Endometrial microvascular endothelial cells (primary cell): ENCODE results near the gene BEAN1. TPM values are rescaled to one million over a fixed set of nuclear protein-coding genes. Genes with fewer than 3 reads are reported as not detected.
"Not testable (repeated sequence)": the region's sequence is repeated elsewhere in the genome, so short reads cannot be mapped to it uniquely, and the experiment has no call there.

Source experiments
- in situ Hi-C: cut with HindIII; loops from 2 replicates; pipeline ENCODE4 v1.10.0; 2017; ENCODE audit warnings: low sequenced_read_pairs, low pct_unique_long_range_greater_than_20kb; ENCODE audit errors: inconsistent ontology term
- total RNA-seq: library from RNA; depleted of rRNA; stranded (reverse); fragments of >200 nt; gene quantifications from one replicate; pipeline ENCODE4 v1.2.3, GENCODE V29; 2015; ENCODE audit errors: inconsistent ontology term

BEAN1 gene
- total RNA-seq, 1 donor from 2014 or later = not detected

- in situ Hi-C loops = no loop called here
Observed at GRCh38 chr16:66459878-66460277, 32.8 kb downstream of the BEAN1 start.

DNA sequence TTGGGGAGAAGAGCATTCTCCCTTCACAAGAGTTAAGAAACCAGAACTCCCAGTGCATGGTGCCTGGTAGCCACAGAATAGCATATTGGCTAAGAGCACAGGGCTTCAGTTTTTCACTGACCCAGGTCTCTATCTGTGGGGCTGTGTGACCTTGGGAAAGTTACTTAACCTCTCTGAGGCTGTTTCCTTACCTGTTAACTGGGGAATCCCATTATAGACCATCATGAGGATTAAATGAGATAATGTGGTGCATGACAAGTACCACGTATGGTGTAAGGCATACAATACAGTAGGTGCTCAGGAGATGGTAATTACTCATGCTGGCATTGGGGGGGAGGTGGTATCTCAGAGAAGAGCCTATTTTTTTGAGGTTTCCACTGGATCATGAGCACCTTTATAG is 33.6 kb downstream of the BEAN1 start:
- in situ Hi-C loops = no loop called here

- in situ Hi-C loops = no loop called here
Observed at GRCh38 chr16:66462912-66463311, 35.8 kb downstream of the BEAN1 start.

- in situ Hi-C loops = not testable (repeated sequence)
Observed at GRCh38 chr16:66465946-66466345, 38.9 kb downstream of the BEAN1 start.

DNA sequence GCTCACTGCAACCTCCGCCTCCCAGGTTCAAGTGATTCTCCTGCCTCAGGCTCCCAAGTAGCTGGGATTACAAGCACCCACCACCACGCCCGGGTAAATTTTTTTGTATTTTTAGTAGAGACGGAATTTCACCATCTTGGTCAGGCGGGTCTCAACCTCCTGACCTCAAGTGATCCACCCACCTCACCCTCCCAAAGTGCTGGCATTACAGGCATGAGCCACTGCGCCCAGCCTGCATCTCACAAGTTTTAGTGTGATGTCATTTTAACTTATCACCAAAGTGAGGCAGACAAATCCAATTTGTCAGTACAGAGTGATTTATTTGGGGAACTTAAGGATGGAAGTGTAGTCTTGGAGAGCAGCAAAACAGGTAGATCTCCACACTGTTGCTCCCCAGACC is 39.5 kb downstream of the BEAN1 start:
- in situ Hi-C loops = not testable (repeated sequence)

GRCh38 chr16:66467611-66468010 is 40.5 kb downstream of the BEAN1 start:
- in situ Hi-C loops = no loop called here

- in situ Hi-C loops = no loop called here
Observed at GRCh38 chr16:66468321-66468965, 41.3 kb downstream of the BEAN1 start.

DNA sequence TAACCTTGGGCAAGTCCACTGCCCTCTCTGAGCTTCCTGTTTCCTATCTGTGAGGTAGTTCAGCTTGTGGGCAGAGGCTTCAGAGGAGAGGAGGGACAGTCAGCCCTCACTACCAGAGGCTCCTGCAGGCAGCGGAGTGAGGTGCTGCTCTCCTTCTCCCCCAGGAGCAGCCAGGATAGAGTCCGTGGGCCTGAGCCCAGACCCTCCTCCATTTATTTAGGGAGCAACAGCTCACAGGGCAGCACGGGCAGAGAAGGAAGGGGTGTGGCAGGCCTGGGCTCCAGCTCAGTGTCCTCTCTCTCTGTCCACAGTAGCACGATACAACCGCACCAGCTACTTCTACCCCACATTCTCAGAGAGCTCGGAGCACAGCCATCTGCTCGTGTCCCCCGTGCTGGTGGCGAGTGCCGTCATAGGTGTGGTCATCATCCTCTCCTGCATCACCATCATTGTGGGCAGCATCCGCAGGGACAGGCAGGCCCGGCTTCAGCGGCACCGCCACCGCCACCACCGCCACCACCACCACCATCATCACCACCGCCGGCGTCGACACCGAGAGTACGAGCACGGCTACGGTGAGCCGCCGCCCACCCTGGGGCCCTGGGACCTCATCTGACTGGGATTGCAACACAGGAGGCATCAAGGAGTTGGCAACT is 42.3 kb downstream of the BEAN1 start:
- in situ Hi-C loops = no loop called here

DNA sequence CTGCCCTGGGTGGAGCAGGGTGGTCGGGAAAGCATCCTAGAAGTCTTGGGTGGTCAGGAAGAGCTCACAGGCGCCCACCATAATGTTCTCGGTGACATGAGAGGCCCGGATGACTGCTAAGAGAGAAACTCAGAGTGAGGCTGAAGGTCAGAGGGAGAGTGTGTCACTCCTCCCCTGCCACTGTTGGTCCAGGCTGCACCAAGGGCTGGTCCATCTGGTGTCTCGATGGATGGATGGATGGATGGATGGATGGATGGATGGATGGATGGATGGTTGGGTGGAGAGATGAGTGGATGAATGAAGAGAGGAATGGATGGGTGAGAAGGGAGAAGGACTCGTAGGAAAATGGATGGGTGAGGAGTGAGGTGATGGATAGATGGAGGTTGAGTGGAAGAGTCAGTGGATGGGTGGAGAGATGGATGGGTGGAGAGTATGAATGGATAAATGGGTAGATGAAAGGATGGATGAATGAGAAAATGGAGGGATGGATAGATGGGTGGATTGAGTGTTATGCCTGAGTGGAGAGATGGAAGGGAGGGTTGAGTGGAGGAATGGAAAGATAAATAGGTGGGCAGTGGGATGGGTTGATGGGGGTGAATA is 43.0 kb downstream of the BEAN1 start:
- in situ Hi-C loops = no loop called here

- in situ Hi-C loops = no loop called here
Observed at GRCh38 chr16:66470556-66470955, 43.5 kb downstream of the BEAN1 start.

DNA sequence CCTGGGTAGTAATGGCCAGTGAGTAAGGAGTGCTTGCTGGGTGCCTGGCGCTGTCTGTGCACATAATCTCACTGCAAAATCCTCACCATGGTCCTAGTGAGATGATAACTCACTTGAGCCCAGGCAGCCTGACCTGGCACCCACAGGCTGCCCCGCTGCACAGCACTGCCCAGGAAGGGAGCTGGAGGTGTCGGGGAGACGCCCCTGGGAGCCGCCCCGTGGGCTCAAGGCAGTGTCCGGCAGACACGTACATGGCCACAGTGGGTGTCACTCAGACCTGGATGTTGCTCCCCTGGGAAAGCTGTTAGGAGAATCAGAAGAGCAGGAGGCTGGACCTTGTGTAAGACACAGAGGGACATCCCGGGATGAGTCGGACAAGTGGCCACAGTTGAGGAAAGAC is 44.2 kb downstream of the BEAN1 start:
- in situ Hi-C loops = no loop called here

DNA sequence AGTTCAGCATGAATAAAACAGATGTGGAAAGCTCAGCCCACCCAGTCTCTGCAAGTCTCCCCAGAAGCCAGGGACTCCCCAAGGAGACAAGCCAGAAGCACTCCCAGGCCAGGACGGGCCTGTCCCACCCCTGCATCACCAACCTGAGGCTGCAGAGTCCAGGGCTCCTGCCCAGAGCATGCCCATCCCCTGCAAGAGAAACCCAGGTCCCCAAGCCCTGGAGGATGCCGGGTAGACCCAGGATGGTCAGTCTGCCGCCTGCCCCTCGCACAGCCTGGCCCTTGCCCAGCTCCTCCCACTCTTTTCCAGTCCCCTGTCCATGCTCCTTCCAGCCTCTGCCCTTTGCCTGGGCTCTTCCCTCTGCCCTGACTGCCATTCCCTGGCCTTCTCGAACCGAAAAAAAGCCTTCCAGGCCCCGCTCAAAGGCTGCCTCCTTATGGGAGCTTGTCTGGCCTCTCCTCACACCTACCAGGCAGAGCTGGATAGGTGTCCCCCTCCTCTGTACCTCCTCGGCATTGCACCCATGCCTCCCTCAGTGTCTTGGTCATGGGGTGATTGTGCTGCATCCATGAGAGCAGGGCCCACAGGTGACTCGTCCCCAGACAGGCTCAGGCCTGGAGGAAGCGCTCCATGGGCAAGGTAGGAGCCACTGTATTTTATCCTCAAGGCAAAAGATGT is 44.8 kb downstream of the BEAN1 start:
- in situ Hi-C loops = no loop called here

DNA sequence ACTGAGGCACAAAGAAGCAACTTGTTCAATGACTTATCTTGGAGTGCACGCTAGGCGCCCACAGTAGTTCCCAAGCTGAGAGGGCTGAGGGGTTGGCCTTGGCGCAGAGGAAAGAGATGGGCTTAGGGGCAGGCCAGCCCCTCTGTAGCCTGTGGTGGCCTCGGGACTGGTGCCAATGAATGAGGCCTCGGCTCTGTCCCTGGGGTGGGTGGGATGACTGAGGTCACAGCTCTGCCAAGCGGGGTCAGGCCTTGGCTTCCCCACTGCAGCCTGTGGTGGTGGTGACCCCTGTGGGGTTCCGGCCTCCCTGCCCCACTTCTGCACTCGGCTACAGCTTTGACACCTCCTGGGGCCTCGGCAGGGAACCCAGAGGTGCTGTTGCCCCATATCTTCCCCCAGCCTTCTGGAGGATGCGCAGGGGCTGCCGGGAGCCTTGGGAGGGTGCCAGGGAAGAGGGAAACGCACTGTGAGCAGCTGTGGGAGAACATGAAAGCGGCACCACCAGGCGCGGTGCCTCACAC is 46.0 kb downstream of the BEAN1 start:
- in situ Hi-C loops = no loop called here

DNA sequence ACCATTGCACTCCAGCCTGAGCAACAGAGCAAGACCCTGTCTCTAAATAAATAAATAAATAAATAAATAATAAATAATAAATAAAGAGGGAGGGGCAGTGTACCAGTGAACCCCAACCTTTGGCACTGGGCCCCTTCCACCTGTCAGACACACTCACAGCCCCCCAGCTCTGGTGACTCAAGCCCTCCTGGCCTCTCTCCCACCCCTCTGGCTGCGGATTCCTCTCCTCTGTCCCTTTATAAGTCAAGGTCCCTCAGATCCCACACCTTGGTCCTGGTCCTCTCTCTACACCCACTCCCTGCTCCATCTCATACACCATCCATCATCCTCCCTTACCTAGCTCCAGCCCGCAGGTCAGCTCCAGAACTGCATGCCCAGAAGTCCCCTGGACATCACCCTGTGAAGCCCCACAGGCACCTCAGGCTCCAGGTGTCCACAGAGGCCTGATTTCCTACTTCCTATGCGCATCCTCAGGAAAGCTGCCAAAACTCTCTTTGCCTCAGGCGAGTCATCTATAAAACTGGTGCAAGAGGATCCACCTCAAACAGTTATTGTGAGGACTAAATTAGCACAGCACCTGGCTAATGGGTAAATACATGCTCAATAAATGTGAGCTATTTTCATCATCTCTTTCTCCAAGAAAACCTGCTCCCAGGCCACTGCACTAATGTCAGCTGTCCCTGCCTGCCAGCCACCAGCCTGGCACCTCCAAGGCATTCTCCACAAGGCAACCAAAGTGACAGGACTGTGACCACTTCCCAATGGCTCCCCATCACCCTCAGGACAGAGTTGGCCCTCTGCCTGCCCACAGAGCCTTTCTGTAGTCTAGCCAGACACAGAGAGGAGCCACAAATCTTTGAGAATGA is 46.8 kb downstream of the BEAN1 start:
- in situ Hi-C loops = no loop called here

- in situ Hi-C loops = no loop called here
Observed at GRCh38 chr16:66474750-66475199, 47.7 kb downstream of the BEAN1 start.

DNA sequence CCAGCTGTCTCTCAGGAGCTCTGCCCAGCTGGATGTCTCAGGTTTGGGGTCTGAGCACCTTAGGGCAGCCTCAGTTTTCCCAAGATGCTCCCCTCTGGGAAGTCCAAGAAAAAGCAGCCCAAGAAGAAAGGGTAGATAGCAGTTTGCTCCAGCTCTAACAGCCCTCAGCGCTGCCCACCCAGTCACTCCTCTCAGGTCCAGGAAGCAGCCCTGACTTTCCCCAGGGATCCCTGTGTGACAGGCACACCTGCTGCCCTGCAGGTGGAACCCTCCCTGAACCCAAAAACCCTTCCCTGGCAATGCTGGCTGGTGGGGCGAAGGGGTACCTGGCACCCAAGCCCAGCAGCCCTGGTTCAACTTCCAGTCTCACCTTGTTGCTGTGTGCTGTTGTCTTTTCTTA is 48.1 kb downstream of the BEAN1 start:
- in situ Hi-C loops = no loop called here

DNA sequence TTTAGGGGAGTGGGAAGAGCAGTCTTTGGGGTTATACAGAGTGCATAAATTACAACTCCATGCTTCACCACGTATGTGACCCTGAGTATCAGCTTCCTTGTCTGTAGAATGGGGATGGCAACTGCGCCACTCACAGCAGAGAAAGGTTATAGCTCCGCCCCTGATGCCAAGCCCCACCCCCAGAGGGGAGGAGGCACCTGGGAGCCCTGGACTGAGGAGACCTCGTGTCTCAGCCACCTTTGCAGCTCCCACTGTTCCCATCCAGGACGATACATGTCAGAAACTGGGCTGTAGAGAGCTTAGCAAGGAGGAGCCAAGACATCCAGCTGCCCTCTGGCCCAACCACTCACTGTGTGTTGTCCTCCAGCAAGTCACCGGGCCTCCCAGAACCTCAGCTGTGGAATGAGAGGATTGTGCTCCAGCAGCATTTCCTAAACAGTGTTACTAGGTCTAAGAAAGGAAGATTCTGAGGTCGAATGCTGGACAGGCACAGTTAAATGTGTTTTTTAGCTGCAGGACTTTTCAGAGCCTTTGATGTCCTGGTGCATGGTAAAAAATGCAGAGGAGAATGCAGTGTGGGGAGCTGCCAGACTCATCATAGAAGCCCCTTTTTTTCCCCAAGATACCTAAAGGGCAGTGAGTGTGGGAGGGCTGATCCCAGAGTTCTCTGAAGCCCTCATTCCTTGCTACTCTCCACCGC is 49.4 kb downstream of the BEAN1 start:
- in situ Hi-C loops = no loop called here

- in situ Hi-C loops = no loop called here
Observed at GRCh38 chr16:66477028-66477515, 50.0 kb downstream of the BEAN1 start.
